GM12878 (cell line): ENCODE measurements around the gene IRS1. TPM values are rescaled to one million over a fixed set of nuclear protein-coding genes. Genes with fewer than 3 reads are reported as not detected.

Experiments
- CBFB ChIP-seq: IDR thresholded peaks from 2 replicates; pipeline ENCODE4 v1.6.1; 2016; ENCODE audit warnings: antibody characterized with exemption, low read depth
- EP300 ChIP-seq, 2 experiments: fragments of 150-350 bp in 1 of 2; IDR thresholded peaks; 2 replicates each; pipeline ENCODE4 v1.6.1; 2011 to 2012; ENCODE audit warnings: low read depth in 2 of 2, low read length in 2 of 2, borderline replicate concordance in 1 of 2, improper control_type of control experiment in 1 of 2, inconsistent platforms in 1 of 2; ENCODE audit not compliant: control insufficient read depth in 1 of 2
- EZH2 ChIP-seq: IDR thresholded peaks from 2 replicates; pipeline ENCODE4 v1.6.1; 2012; ENCODE audit warnings: low read depth, mild to moderate bottlenecking, control low read depth, inconsistent platforms, low read length, borderline replicate concordance; ENCODE audit not compliant: control insufficient read depth
- IKZF2 ChIP-seq, 2 experiments: fragments of 450-650 bp; IDR thresholded peaks; 2 replicates each; pipeline ENCODE4 v1.6.1; 2017; ENCODE audit warnings: mild to moderate bottlenecking in 2 of 2, moderate library complexity in 2 of 2
- MXI1 ChIP-seq: fragments of 150-350 bp; IDR thresholded peaks from 2 replicates; pipeline ENCODE4 v1.6.1; 2011; ENCODE audit warnings: low read depth, mild to moderate bottlenecking, inconsistent platforms, low read length, improper control_type of control experiment
- NFYB ChIP-seq: IDR thresholded peaks from 2 replicates; pipeline ENCODE4 v1.6.1; 2011; ENCODE audit warnings: low read depth, mild to moderate bottlenecking, low read length, improper control_type of control experiment, moderate library complexity; ENCODE audit not compliant: insufficient read depth
- SMC3 ChIP-seq: IDR thresholded peaks from 2 replicates; pipeline ENCODE4 v1.6.1; 2011; ENCODE audit warnings: low read length, improper control_type of control experiment, borderline replicate concordance
- YBX1 ChIP-seq: fragments of 450-650 bp; IDR thresholded peaks from 2 replicates; pipeline ENCODE4 v1.6.1; 2016; ENCODE audit warnings: antibody characterized with exemption
- ZBED1 ChIP-seq: IDR thresholded peaks from 2 replicates; pipeline ENCODE4 v1.6.1; 2016; ENCODE audit warnings: borderline replicate concordance
- ZNF622 ChIP-seq: fragments of 450-650 bp; IDR thresholded peaks from 2 replicates; pipeline ENCODE4 v1.6.1; 2017; ENCODE audit warnings: mild to moderate bottlenecking, inconsistent platforms
- ZZZ3 ChIP-seq: IDR thresholded peaks from 2 replicates; pipeline ENCODE4 v1.6.1; 2011; ENCODE audit warnings: low read depth; ENCODE audit not compliant: control insufficient read depth, insufficient read length
- polyA plus RNA-seq, 11 experiments: library from polyadenylated mRNA; depleted of rRNA in 4 of 11; unstranded in 6 of 11; stranded (reverse) in 5 of 11; fragments of >200 nt; fragmentation: Nextera tagmentation in 4 of 11; fragmentation: Illumina TruSeq in 1 of 11; extraction: Ambion mirVana in 4 of 11; extraction: Trizol in 1 of 11; gene quantifications; 1 replicate in 1 of 11; 2 replicates in 10 of 11; pipeline versions ENCODE4 v1.2.1 to v1.2.3, GENCODE V29; 2011 to 2016; ENCODE audit warnings: inconsistent platforms in 2 of 11, missing spikeins in 2 of 11, low read depth in 1 of 11
- total RNA-seq, 4 experiments: library from RNA; depleted of rRNA in 3 of 4; stranded (reverse); fragments of >200 nt in 3 of 4; fragmentation: Illumina TruSeq in 1 of 4; extraction: Trizol in 1 of 4; gene quantifications; 2 replicates each; pipeline versions ENCODE4 v1.2.1 to v1.2.3, GENCODE V29; 2013 to 2021
- TF ChIP-seq, protein P1 (sequence below): fragments of 150-350 bp; IDR thresholded peaks from 2 replicates; pipeline ENCODE4 v1.6.1; 2014; ENCODE audit warnings: mild to moderate bottlenecking, low read depth, low read length
- TF ChIP-seq, protein P2 (sequence below): fragments of 450-650 bp; IDR thresholded peaks from 2 replicates; pipeline ENCODE4 v1.6.1; 2017; ENCODE audit warnings: low read depth, mild to moderate bottlenecking, moderate library complexity
- TF ChIP-seq, protein P3 (sequence below): IDR thresholded peaks from 2 replicates; pipeline ENCODE4 v1.6.1; 2012; ENCODE audit warnings: low read depth, low read length, improper control_type of control experiment
- TF ChIP-seq, protein P4 (sequence below): fragments of 450-650 bp; IDR thresholded peaks from 2 replicates; pipeline ENCODE4 v1.6.1; 2017; ENCODE audit warnings: mild to moderate bottlenecking, moderate library complexity
- TF ChIP-seq, protein P5 (sequence below): IDR thresholded peaks from 2 replicates; pipeline ENCODE4 v1.6.1; 2012; ENCODE audit warnings: improper control_type of control experiment, low read depth, low read length; ENCODE audit not compliant: insufficient replicate concordance

The IRS1 gene
- total and polyA plus RNA-seq, 10 of the 15 experiments (the other 5 are each of a cell fraction or from before 2014, with no cell fraction given): 0.03 to 1.7 (median 0.34) TPM

DNA sequence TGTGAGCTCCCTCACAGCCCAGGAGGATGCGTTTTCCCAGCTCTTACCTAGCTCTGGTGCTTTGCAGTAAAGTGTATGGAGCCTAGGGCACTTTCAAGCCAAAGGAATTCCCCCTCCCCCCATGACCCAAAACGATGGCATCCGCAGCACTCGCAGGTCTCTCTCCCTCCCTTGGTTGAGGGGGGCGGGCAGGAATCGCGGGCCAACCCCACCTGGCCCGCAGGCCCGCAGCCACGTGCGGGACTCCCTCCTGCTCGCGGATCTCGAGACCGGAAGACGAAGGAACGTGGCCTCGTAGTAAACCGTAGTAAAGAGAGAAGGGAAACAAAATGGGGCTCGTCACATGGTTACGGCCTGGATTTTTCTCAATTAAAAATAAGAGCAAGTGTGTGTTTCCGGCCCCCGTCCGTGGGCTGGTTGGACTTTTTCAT is 8.5 kb downstream of the IRS1 start (continued):
- TF ChIP-seq, protein P1, sequence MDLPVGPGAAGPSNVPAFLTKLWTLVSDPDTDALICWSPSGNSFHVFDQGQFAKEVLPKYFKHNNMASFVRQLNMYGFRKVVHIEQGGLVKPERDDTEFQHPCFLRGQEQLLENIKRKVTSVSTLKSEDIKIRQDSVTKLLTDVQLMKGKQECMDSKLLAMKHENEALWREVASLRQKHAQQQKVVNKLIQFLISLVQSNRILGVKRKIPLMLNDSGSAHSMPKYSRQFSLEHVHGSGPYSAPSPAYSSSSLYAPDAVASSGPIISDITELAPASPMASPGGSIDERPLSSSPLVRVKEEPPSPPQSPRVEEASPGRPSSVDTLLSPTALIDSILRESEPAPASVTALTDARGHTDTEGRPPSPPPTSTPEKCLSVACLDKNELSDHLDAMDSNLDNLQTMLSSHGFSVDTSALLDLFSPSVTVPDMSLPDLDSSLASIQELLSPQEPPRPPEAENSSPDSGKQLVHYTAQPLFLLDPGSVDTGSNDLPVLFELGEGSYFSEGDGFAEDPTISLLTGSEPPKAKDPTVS: no peak
- no peak for TF ChIP-seq SMC3
- no peak for TF ChIP-seq EZH2
- peak in 1 of 2 experiments; percentile 9; a peak in 1 of 4 replicates for TF ChIP-seq IKZF2 (IDR thresholded peaks at IDR 0.05)
- no peak for TF ChIP-seq NFYB
- TF ChIP-seq ZZZ3: no peak
- TF ChIP-seq ZNF622: no peak
- TF ChIP-seq, protein P2, sequence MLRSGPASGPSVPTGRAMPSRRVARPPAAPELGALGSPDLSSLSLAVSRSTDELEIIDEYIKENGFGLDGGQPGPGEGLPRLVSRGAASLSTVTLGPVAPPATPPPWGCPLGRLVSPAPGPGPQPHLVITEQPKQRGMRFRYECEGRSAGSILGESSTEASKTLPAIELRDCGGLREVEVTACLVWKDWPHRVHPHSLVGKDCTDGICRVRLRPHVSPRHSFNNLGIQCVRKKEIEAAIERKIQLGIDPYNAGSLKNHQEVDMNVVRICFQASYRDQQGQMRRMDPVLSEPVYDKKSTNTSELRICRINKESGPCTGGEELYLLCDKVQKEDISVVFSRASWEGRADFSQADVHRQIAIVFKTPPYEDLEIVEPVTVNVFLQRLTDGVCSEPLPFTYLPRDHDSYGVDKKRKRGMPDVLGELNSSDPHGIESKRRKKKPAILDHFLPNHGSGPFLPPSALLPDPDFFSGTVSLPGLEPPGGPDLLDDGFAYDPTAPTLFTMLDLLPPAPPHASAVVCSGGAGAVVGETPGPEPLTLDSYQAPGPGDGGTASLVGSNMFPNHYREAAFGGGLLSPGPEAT: peak; percentile 38; the same call in 1 of the 2 replicates
- no peak for TF ChIP-seq EP300 (IDR thresholded peaks at IDR 0.05; ENCODE audit: borderline replicate concordance in 1 of 2, control insufficient read depth in 1 of 2, low read depth in 2 of 2, low read length in 2 of 2)
- TF ChIP-seq, protein P3, sequence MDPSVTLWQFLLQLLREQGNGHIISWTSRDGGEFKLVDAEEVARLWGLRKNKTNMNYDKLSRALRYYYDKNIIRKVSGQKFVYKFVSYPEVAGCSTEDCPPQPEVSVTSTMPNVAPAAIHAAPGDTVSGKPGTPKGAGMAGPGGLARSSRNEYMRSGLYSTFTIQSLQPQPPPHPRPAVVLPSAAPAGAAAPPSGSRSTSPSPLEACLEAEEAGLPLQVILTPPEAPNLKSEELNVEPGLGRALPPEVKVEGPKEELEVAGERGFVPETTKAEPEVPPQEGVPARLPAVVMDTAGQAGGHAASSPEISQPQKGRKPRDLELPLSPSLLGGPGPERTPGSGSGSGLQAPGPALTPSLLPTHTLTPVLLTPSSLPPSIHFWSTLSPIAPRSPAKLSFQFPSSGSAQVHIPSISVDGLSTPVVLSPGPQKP: peak; percentile 46; the same call in 1 of the 2 replicates
- 0 out of 2 replicates have a peak, but pooled peaks have one; percentile 42 for TF ChIP-seq MXI1
- no peak for TF ChIP-seq ZBED1
- TF ChIP-seq YBX1: no peak
- 0 out of 2 replicates have a peak, but pooled peaks have one; percentile 33 for TF ChIP-seq CBFB
- TF ChIP-seq, protein P4, sequence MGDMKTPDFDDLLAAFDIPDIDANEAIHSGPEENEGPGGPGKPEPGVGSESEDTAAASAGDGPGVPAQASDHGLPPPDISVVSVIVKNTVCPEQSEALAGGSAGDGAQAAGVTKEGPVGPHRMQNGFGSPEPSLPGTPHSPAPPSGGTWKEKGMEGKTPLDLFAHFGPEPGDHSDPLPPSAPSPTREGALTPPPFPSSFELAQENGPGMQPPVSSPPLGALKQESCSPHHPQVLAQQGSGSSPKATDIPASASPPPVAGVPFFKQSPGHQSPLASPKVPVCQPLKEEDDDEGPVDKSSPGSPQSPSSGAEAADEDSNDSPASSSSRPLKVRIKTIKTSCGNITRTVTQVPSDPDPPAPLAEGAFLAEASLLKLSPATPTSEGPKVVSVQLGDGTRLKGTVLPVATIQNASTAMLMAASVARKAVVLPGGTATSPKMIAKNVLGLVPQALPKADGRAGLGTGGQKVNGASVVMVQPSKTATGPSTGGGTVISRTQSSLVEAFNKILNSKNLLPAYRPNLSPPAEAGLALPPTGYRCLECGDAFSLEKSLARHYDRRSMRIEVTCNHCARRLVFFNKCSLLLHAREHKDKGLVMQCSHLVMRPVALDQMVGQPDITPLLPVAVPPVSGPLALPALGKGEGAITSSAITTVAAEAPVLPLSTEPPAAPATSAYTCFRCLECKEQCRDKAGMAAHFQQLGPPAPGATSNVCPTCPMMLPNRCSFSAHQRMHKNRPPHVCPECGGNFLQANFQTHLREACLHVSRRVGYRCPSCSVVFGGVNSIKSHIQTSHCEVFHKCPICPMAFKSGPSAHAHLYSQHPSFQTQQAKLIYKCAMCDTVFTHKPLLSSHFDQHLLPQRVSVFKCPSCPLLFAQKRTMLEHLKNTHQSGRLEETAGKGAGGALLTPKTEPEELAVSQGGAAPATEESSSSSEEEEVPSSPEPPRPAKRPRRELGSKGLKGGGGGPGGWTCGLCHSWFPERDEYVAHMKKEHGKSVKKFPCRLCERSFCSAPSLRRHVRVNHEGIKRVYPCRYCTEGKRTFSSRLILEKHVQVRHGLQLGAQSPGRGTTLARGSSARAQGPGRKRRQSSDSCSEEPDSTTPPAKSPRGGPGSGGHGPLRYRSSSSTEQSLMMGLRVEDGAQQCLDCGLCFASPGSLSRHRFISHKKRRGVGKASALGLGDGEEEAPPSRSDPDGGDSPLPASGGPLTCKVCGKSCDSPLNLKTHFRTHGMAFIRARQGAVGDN: peak; percentile 90
- TF ChIP-seq, protein P5, sequence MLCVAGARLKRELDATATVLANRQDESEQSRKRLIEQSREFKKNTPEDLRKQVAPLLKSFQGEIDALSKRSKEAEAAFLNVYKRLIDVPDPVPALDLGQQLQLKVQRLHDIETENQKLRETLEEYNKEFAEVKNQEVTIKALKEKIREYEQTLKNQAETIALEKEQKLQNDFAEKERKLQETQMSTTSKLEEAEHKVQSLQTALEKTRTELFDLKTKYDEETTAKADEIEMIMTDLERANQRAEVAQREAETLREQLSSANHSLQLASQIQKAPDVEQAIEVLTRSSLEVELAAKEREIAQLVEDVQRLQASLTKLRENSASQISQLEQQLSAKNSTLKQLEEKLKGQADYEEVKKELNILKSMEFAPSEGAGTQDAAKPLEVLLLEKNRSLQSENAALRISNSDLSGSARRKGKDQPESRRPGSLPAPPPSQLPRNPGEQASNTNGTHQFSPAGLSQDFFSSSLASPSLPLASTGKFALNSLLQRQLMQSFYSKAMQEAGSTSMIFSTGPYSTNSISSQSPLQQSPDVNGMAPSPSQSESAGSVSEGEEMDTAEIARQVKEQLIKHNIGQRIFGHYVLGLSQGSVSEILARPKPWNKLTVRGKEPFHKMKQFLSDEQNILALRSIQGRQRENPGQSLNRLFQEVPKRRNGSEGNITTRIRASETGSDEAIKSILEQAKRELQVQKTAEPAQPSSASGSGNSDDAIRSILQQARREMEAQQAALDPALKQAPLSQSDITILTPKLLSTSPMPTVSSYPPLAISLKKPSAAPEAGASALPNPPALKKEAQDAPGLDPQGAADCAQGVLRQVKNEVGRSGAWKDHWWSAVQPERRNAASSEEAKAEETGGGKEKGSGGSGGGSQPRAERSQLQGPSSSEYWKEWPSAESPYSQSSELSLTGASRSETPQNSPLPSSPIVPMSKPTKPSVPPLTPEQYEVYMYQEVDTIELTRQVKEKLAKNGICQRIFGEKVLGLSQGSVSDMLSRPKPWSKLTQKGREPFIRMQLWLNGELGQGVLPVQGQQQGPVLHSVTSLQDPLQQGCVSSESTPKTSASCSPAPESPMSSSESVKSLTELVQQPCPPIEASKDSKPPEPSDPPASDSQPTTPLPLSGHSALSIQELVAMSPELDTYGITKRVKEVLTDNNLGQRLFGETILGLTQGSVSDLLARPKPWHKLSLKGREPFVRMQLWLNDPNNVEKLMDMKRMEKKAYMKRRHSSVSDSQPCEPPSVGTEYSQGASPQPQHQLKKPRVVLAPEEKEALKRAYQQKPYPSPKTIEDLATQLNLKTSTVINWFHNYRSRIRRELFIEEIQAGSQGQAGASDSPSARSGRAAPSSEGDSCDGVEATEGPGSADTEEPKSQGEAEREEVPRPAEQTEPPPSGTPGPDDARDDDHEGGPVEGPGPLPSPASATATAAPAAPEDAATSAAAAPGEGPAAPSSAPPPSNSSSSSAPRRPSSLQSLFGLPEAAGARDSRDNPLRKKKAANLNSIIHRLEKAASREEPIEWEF: no peak
